Activated CD4-positive, alpha-beta T cell treated with anti-CD3 and anti-CD28 coated beads, Interleukin-2, amount 50 U/mL, for 4 hours (primary cell): ENCODE data around the gene ZBTB32.
"Not testable (repeated sequence)": the region's sequence is repeated elsewhere in the genome, so short reads cannot be mapped to it uniquely, and the experiment has no call there.

Source experiments
- DNase-seq, 2 experiments: peaks; one replicate each; pipeline ENCODE4 v3.0.0-alpha.2; 2020

Gene ZBTB32

DNA sequence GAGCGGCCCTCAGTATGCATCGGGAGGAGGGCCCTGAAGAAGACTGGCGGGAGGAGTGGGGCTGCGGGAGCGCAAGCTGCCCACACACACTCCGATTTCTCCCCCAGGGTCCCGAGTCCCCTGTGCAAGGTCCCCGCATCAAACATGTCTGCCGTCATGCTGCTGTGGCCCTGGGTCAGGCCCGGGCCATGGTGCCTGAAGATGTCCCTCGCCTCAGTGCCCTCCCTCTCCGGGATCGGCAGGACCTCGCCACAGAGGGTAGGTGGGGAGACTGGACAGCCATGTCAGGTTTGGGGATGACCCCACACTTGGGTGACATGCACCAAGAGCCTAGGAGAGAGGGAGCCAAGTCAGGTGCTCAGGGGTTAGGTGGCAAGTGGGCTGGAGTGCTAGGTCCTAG lies 18.1 kb downstream of the ZBTB32 start:
- no peak for DNase-seq

DNA sequence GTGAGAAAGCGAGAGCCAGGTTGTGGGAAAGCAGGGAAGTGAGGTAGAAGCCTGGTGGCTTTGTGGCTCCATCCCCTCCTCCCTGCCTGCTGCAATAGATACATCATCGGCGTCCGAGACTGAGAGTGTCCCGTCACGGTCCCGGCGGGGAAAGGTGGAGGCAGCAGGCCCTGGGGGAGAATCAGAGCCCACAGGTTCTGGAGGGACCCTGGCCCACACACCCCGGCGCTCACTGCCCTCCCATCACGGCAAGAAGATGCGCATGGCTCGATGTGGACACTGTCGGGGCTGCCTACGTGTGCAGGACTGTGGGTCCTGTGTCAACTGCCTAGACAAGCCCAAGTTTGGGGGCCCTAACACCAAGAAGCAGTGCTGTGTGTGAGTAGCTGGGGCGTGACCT lies 18.5 kb downstream of the ZBTB32 start:
- no peak for DNase-seq

GRCh38 chr19:35723671-35724070 lies 19.3 kb downstream of the ZBTB32 start:
- DNase-seq, result no peak

DNA sequence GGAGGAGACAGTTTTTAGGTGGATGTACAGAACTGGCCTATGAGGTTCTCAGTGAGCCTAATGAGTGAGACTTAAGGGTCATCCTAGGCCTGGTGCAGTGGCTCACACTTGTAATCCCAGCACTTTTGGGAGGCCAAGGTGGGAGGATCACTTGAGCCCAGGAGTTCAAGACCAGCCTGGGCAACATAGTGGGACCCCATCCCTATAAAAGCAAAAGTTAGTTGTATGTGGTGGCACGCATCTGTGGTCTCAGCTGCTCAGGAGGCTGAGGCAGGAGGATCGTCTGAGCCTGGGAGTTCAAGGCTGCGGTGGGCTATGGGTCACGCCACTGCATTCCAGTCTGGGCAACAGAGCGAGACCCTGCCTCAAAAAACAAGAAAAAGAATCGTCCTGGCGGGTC lies 19.8 kb downstream of the ZBTB32 start:
- not testable (repeated sequence) for DNase-seq

DNA sequence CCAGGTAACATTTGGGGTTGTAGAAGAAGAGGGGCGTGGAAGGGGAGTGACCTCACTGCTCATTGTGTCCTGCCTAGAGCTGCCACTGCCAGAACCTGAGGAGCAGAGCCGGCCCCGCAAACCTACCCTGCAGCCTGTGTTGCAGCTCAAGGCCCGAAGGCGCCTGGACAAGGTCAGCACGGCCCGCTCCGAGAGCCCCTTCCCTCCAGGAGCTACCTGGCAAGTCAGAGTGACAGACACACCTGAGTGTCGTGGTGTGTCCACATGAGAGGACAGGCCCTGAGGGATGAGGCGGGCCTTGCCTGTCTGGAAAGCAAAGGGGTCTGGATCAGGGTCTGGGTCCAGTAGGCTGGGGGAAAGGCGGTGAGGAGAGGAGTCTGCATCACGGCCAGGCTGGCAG lies 20.2 kb downstream of the ZBTB32 start:
- DNase-seq, result no peak

DNA sequence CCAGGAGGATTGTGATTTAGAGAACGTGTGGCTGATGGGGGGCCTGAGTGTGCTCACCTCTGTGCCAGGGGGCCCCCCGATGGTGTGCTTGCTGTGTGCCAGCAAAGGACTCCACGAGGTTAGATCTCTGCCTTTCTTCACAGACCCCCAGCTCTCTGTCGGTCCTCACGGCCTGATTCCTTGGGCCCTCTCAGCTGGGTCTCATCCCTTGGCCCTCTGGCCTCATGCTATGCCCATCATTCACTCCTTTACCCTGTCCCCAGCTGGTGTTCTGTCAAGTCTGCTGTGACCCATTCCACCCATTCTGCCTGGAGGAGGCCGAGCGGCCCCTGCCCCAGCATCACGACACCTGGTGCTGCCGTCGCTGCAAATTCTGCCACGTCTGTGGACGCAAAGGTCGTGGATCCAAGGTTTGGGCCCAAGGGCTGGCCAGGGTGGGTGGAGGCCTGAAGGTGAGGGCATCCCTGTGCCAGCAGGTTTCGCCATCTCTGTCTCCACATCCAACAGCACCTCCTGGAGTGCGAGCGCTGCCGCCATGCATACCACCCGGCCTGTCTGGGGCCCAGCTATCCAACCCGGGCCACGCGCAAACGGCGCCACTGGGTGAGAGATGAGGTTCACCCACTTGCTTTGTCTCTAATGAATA lies 21.0 kb downstream of the ZBTB32 start:
- DNase-seq, result no peak

DNA sequence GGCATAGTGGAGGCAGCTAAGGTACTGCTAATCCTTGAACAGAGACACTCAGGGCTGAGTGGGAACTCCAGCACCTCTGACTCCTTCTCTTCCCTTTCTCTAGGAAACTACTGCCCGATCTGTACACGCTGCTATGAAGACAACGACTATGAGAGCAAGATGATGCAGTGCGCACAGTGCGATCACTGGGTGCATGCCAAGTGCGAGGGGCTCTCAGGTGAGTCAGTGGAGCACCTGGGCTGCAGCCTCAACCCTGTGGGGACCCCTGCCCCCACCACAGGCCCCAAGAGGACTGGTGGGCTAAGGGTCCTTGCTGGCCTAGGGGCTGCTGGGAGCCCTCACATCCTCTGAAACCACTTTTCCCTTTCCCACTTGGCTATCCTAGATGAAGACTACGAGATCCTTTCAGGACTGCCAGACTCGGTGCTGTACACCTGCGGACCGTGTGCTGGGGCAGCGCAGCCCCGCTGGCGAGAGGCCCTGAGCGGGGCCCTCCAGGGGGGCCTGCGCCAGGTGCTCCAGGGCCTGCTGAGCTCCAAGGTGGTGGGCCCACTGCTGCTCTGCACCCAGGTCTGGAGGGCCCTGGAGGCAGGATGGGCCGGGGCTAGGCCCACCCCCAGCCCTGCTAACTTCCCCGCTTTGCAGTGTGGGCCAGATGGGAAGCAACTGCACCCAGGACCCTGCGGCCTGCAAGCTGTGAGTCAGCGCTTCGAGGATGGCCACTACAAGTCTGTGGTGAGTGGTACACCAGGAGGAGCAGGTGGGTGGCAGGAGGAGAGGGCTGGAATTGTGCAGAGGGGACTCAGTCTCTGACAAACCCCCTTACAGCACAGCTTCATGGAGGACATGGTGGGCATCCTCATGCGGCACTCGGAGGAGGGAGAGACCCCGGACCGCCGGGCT lies 22.9 kb downstream of the ZBTB32 start:
- DNase-seq, result no peak

- DNase-seq, result no peak
Observed at GRCh38 chr19:35727956-35728706, 23.8 kb downstream of the ZBTB32 start.

GRCh38 chr19:35729021-35729420 lies 24.7 kb downstream of the ZBTB32 start:
- no peak for DNase-seq

DNA sequence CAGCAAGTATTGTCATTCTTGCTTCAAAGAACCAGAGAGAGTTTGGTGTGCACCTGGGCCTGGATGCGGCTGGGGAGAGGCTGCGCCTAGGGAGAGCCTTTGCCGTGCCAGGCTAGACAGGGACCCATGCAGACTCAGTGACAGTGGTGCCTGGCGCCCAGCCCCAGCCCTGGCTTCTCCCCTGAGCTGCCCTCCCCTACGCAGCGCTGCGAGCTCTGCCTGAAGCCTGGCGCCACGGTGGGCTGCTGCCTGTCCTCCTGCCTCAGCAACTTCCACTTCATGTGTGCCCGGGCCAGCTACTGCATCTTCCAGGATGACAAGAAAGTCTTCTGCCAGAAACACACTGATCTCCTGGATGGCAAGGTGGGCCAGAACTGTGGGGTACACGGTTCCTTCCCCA lies 25.4 kb downstream of the ZBTB32 start:
- no peak for DNase-seq

- DNase-seq, result no peak
Observed at GRCh38 chr19:35730326-35730725, 26.0 kb downstream of the ZBTB32 start.

GRCh38 chr19:35731353-35731752 lies 27.0 kb downstream of the ZBTB32 start:
- no peak for DNase-seq

- DNase-seq, result no peak
Observed at GRCh38 chr19:35731779-35732405, 27.5 kb downstream of the ZBTB32 start.

DNA sequence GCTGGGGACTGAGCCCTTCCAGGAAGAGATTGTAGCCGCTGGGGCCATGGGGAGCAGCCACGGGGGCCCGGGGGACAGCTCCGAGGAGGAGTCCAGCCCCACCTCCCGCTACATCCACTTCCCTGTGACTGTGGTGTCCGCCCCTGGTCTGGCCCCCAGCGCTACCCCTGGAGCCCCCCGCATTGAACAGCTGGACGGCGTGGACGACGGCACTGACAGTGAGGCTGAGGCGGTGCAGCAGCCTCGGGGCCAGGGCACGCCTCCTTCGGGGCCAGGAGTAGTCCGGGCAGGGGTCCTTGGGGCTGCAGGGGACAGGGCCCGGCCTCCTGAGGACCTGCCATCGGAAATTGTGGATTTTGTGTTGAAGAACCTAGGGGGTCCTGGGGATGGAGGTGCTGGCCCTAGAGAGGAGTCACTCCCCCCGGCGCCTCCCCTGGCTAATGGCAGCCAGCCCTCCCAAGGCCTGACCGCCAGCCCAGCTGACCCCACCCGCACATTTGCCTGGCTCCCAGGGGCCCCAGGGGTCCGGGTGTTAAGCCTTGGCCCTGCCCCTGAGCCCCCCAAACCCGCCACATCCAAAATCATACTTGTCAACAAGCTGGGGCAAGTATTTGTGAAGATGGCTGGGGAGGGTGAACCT lies 28.3 kb downstream of the ZBTB32 start:
- no peak for DNase-seq

DNA sequence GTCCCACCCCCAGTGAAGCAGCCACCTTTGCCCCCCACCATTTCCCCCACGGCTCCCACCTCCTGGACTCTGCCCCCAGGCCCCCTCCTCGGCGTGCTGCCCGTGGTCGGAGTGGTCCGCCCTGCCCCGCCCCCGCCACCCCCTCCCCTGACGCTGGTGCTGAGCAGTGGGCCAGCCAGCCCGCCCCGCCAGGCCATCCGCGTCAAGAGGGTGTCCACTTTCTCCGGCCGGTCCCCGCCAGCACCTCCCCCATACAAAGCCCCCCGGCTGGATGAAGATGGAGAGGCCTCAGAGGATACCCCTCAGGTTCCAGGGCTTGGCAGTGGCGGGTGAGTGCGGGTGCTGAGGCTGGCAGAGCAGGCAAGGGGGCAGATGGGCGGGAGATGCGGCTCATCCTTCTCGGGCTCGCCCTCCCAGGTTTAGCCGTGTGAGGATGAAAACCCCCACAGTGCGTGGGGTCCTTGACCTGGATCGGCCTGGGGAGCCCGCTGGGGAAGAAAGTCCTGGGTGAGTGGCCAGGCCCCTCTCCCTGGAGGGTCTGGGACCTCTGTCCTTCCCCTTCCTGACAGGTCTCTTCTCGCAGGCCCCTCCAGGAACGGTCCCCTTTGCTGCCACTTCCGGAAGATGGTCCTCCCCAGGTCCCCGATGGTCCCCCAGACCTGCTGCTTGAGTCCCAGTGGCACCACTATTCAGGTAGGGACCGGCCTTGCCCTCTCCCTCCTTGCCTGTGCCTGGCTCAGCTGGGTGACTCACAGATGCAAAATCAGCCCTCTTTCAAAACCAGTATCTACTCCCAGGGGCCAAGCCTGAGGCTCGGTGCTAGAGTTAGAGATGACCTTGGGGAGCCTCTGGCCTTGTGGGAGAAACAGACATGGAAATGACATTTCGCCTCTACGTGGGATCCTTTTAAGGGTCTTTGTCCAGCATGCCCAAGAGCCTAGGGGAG lies 29.1 kb downstream of the ZBTB32 start:
- no peak for DNase-seq

DNA sequence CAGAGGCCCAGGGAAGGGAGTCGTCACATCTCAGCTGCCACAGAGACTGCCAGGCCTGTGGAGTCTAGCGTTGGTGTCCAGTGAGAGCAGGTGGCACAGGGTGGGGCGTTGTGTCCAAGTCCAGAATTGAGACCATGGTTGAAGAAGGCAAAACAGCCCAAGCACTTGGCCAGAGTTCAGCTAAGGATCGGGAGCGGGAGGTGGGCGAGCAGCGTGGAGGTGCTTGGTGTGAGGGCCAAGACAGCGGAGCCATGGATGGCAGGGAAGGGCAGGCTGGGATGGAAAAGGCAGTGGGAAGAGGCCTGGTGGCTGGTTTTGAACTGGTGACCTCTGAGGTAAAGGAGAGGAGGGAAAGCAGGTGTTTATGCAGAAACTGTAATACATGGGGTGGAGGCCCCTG lies 29.9 kb downstream of the ZBTB32 start:
- DNase-seq, result no peak

DNA sequence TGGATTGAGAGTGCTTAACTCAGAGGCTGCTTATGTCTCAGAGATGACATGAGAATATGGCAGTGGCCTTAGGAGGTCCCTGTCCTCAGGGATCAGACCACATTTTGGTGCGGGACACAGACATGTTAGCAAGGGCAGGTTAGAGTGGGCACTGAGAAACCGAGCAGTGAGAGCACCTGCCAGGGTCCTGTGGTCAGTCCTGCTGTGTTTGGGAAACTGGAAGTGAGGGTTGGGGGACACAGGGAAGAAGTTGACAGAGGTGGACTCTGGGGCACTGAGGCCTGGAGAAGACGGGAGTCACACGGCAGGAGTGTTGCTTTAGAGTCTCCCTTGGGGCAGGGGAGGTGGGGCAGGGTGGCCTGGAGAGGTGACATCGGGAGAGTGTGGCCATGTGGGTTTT lies 30.5 kb downstream of the ZBTB32 start:
- no peak for DNase-seq

DNA sequence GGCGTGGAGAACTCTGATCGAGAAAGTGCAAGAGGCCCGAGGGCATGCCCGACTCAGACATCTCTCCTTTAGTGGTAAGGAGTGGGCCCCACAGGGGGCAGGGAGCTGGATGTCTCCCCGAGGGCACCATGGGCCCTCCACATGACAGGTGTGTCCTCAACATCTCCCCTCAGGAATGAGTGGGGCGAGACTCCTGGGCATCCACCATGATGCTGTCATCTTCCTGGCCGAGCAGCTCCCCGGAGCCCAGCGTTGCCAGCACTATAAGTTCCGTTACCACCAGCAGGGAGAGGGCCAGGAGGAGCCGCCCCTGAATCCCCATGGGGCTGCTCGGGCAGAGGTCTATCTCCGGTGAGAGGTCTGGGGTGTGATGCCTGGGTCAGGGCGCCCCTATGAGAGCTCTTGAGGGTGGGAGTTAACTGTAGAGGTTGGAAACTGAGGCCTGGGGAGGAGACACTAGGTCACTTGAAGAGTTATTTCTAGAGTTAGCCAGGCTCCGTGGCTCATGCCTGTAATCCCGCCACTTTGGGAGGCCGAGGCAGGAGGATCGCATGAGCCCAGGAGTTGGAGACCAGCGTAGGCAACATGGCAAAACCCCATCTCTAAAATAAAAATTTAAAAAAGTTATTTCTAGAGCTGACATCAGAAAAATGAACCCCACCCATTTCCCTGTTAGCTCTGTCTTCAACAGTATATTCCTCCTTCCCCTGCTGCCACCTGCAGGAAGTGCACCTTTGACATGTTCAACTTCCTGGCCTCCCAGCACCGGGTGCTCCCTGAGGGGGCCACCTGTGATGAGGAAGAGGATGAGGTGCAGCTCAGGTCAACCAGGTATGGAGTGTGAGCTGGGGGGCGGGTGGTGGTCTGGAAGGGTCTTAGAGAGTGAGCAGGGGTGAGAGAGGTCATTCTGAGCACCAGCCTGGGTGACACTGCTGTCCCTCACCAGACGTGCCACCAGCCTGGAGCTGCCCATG lies 32.8 kb downstream of the ZBTB32 start:
- DNase-seq, result no peak

DNA sequence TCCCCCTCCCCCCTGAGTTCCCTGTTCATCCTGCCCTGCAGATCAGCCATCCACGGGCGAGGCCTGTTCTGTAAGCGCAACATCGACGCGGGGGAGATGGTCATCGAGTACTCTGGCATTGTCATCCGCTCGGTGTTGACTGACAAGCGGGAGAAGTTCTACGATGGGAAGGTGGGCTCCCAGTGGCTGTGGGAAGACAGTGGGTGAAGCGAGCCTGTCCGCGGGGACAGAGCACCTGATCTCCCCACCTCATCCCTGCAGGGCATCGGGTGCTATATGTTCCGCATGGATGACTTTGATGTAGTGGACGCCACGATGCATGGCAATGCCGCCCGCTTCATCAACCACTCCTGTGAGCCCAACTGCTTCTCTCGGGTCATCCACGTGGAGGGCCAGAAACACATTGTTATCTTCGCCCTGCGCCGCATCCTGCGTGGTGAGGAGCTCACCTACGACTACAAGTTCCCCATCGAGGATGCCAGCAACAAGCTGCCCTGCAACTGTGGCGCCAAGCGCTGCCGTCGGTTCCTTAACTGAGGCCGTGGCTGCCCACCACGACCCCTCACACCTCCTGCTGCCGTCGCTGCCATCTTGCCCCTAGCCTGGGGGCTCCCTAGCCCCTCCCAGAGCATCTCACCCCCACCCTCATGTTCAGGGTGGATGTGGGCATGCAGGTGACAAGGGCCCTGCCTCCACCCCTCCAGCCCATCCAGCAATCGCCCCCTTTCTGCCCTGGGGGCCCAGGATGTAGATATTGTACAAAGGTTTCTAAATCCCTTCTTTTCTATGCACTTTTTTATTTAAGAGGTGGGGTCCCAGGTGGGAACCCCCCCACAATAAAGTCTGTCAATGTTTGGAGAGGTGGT lies 33.9 kb downstream of the ZBTB32 start:
- DNase-seq, result no peak
